Measurements from ENCODE around the gene GSS.

DNA sequence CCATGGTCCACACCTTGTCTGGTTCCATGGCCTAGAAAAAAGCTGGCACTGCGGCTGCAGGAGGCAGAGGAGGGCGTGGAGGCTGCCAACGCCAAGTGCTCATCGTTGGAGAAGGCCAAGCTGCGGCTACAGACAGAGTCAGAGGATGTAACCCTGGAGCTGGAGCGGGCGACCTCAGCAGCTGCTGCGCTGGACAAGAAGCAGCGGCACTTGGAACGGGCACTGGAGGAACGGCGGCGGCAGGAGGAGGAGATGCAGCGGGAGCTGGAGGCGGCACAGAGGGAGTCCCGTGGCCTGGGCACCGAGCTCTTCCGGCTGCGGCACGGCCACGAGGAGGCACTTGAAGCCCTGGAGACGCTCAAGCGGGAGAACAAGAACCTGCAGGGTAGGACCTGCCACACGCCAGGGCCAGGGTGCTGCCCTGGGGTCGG lies 43.4 kb upstream of the GSS start:
- no peak for TF ChIP-seq EZH2phosphoT487 (IDR thresholded peaks at IDR 0.05; ENCODE audit: insufficient read depth, low read depth)
- no peak for TF ChIP-seq EZH2 (IDR thresholded peaks at IDR 0.05; ENCODE audit: insufficient read depth, poor library complexity, severe bottlenecking)
